ENCODE measurements around the gene EVL. TPM values are rescaled to one million over a fixed set of nuclear protein-coding genes. Genes with fewer than 3 reads are reported as not detected.

EVL gene
- total RNA-seq, 1 experiment from 2014 or later, result 82.9 TPM

GRCh38 chr14:100109594-100109955 is 44.4 kb downstream of the EVL start:
- no TSS peak for BruUV-seq (replicated peaks)
- intact Hi-C loops (cut with micrococcal nuclease; ENCODE audit: unreplicated experiment), result no loop called here
- no peak for TF ChIP-seq EZH2 (IDR thresholded peaks at IDR 0.05; ENCODE audit: borderline replicate concordance, low read depth, low read length, poor library complexity, severe bottlenecking)
- no peak for TF ChIP-seq CTCF (conservative IDR thresholded peaks at IDR 0.05; ENCODE audit: low read depth, low read length)
- CTCF ChIA-PET, result interaction anchor here (2.5 kb wide), 1 partner anchor 31 kb away, joined by 9 read pairs; no protein-coding TSS in a partner anchor
- POLR2A ChIA-PET (ENCODE audit: low non-redundant PET), result no interaction called here
- H3K9me3 ChIP-seq (ENCODE audit: low read depth, low read length, poor library complexity, severe bottlenecking), result no peaks in the 10 kb centered on the region
- H3K27me3 ChIP-seq (replicated peaks; ENCODE audit: insufficient read depth, low read depth, low read length, poor library complexity), result no peaks in the 10 kb centered on the region
- no peaks in the 10 kb centered on the region for H3K36me3 ChIP-seq (ENCODE audit: insufficient read depth, low read length, poor library complexity, severe bottlenecking)
- no peak overlapping the region for H3K4me3 ChIP-seq (ENCODE audit: low read depth, low read length, poor library complexity, severe bottlenecking)
- H3K4me1 ChIP-seq (ENCODE audit: insufficient read depth, low read length, poor library complexity, severe bottlenecking), result peaks cover 5% of the 10 kb centered on the region
- no peak overlapping the region for H3K27ac ChIP-seq (ENCODE audit: low read depth, low read length, poor library complexity, severe bottlenecking)
- DNase-seq (ENCODE audit: low spot score), result no peak

DNA sequence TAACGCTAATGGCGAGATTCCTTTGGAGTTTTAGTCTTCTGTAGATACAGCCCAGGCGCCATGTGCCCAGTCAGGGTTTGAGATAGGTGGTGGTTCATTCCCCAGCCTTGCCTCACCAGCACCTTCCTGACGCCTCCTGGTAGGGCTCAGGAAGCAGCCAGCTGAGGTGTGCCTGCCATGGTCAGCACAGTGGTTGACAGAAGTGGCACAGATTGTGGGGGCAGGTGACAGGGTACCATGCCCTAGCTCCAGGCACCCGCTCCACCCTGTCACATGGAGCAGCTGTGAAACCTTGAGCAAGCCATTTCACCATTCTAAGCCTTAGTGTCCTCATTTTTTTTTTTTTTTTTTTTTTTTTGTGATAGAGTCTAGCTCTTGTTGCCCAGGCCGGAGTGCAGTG is 45.6 kb downstream of the EVL start:
- no peak for DNase-seq (ENCODE audit: low spot score)
- no TSS peak for BruUV-seq (replicated peaks)
- intact Hi-C loops (cut with micrococcal nuclease; ENCODE audit: unreplicated experiment), result no loop called here
- H3K4me3 ChIP-seq (ENCODE audit: low read depth, low read length, poor library complexity, severe bottlenecking), result no peak overlapping the region
- no peaks in the 10 kb centered on the region for H3K36me3 ChIP-seq (ENCODE audit: insufficient read depth, low read length, poor library complexity, severe bottlenecking)
- no peaks in the 10 kb centered on the region for H3K9me3 ChIP-seq (ENCODE audit: low read depth, low read length, poor library complexity, severe bottlenecking)
- TF ChIP-seq EZH2 (IDR thresholded peaks at IDR 0.05; ENCODE audit: borderline replicate concordance, low read depth, low read length, poor library complexity, severe bottlenecking) (no peak), CTCF (conservative IDR thresholded peaks at IDR 0.05; ENCODE audit: low read depth, low read length) (no peak)
- no peaks in the 10 kb centered on the region for H3K4me1 ChIP-seq (ENCODE audit: insufficient read depth, low read length, poor library complexity, severe bottlenecking)
- CTCF ChIA-PET, result no interaction called here
- no peak overlapping the region for H3K27ac ChIP-seq (ENCODE audit: low read depth, low read length, poor library complexity, severe bottlenecking)
- POLR2A ChIA-PET (ENCODE audit: low non-redundant PET), result interaction anchor here (0.6 kb wide), 1 partner anchor 265 kb away, joined by 3 read pairs; a partner anchor contains a TSS
- no peaks in the 10 kb centered on the region for H3K27me3 ChIP-seq (replicated peaks; ENCODE audit: insufficient read depth, low read depth, low read length, poor library complexity)

DNA sequence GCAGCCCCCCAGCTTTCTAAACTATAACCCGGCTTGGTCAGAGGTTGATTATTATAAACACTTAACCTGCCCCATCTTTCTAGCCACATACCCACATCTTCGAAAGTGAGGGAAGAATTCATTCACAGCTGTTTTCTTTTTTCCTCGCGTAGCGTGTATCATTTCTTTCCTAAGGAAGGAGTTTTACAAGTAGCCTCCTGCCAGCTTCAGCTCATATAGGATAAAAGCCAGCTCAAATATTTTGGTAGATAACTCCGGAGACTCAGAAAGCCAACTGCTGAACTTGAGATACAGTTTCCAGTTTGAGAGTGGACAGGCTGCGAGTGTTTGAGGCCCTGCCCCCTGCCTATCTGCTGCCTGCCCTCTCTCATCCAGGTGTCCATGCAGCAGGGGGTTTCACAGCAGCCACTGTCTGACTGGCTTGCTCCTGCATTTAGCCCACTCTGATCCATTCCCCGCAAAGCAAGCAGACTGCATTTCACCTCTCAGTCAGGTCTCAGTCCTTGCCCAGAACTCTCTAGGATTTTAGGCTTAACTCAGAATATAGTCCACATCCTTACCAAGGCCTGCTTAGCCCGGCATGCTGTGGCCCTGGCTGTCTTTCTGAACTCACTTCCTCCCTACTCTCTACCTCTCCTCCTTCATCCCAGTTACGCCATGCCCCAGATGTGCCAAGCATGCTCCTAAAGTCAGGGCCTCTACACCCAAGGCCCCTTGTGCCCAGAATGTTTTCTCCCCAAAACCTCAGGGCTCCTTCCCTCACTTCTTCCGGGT is 46.9 kb downstream of the EVL start:
- Histone ChIP-seq H3K9me3 (ENCODE audit: low read depth, low read length, poor library complexity, severe bottlenecking) (no peaks in the 10 kb centered on the region), H3K4me3 (ENCODE audit: low read depth, low read length, poor library complexity, severe bottlenecking) (no peak overlapping the region), H3K27me3 (replicated peaks; ENCODE audit: insufficient read depth, low read depth, low read length, poor library complexity) (no peaks in the 10 kb centered on the region), H3K4me1 (ENCODE audit: insufficient read depth, low read length, poor library complexity, severe bottlenecking) (no peaks in the 10 kb centered on the region), H3K27ac (ENCODE audit: low read depth, low read length, poor library complexity, severe bottlenecking) (no peak overlapping the region), H3K36me3 (ENCODE audit: insufficient read depth, low read length, poor library complexity, severe bottlenecking) (no peaks in the 10 kb centered on the region)
- ChIA-PET POLR2A (ENCODE audit: low non-redundant PET) (no interaction called here), CTCF (no interaction called here)
- TF ChIP-seq CTCF (conservative IDR thresholded peaks at IDR 0.05; ENCODE audit: low read depth, low read length), result no peak
- no peak for TF ChIP-seq EZH2 (IDR thresholded peaks at IDR 0.05; ENCODE audit: borderline replicate concordance, low read depth, low read length, poor library complexity, severe bottlenecking)
- no peak for DNase-seq (ENCODE audit: low spot score)
- intact Hi-C loops (cut with micrococcal nuclease; ENCODE audit: unreplicated experiment), result no loop called here
- BruUV-seq (replicated peaks), result no TSS peak
